ENCODE measurements around the gene UGGT1. TPM values are rescaled to one million over a fixed set of nuclear protein-coding genes. Genes with fewer than 3 reads are reported as not detected.

Gene UGGT1
- total and polyA plus RNA-seq, 4 donors: 6.7 to 74.7 (median 32.4) TPM

GRCh38 chr2:128187032-128187654 is 96.1 kb downstream of the UGGT1 start:
- Histone ChIP-seq H3K4me3 (ENCODE audit: low read depth in 1 of 3, low read length in 3 of 3) (no peak overlapping the region), H3K9me3 (ENCODE audit: control insufficient read depth in 4 of 4, low read length in 3 of 4) (no peaks in the 10 kb centered on the region), H3K27me3 (ENCODE audit: control insufficient read depth in 4 of 4, insufficient read depth in 4 of 4, low read length in 3 of 4) (no peaks in the 10 kb centered on the region), H3K36me3 (ENCODE audit: control insufficient read depth in 4 of 4, insufficient read depth in 3 of 4, low read depth in 1 of 4, low read length in 3 of 4) (peaks cover 13 to 45% (median 33%) of the 10 kb centered on the region in 4 donors), H3K9ac (ENCODE audit: low read depth in 1 of 2, low read length in 2 of 2) (no peak overlapping the region), H3K4me1 (ENCODE audit: control insufficient read depth in 4 of 4, insufficient read depth in 4 of 4, low read length in 3 of 4) (no peaks in the 10 kb centered on the region), H3K27ac (ENCODE audit: low read depth in 1 of 2, low read length in 2 of 2) (peak overlapping the region in 1 of 2 donors; percentile 5)
- DNase-seq (ENCODE audit: low spot score): no peak
- WGBS: 78% methylated on average over 9 of the region's 9 CpGs
- TF ChIP-seq SP1 (IDR thresholded peaks at IDR 0.05) (no peak), REST (IDR thresholded peaks at IDR 0.05) (no peak), YY1 (IDR thresholded peaks at IDR 0.05) (peak; percentile 64), HNF4A (conservative IDR thresholded peaks at IDR 0.05) (peak; percentile 44 to 62), RXRA (IDR thresholded peaks at IDR 0.05) (peak in 1 of 2 donors; percentile 35), JUND (IDR thresholded peaks at IDR 0.05) (peak in 1 of 2 donors; percentile 30), RAD21 (IDR thresholded peaks at IDR 0.05) (peak in 1 of 2 donors; percentile 14)
- TF ChIP-seq, protein P1, sequence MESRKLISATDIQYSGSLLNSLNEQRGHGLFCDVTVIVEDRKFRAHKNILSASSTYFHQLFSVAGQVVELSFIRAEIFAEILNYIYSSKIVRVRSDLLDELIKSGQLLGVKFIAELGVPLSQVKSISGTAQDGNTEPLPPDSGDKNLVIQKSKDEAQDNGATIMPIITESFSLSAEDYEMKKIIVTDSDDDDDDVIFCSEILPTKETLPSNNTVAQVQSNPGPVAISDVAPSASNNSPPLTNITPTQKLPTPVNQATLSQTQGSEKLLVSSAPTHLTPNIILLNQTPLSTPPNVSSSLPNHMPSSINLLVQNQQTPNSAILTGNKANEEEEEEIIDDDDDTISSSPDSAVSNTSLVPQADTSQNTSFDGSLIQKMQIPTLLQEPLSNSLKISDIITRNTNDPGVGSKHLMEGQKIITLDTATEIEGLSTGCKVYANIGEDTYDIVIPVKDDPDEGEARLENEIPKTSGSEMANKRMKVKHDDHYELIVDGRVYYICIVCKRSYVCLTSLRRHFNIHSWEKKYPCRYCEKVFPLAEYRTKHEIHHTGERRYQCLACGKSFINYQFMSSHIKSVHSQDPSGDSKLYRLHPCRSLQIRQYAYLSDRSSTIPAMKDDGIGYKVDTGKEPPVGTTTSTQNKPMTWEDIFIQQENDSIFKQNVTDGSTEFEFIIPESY (IDR thresholded peaks at IDR 0.05): peak; percentile 17

DNA sequence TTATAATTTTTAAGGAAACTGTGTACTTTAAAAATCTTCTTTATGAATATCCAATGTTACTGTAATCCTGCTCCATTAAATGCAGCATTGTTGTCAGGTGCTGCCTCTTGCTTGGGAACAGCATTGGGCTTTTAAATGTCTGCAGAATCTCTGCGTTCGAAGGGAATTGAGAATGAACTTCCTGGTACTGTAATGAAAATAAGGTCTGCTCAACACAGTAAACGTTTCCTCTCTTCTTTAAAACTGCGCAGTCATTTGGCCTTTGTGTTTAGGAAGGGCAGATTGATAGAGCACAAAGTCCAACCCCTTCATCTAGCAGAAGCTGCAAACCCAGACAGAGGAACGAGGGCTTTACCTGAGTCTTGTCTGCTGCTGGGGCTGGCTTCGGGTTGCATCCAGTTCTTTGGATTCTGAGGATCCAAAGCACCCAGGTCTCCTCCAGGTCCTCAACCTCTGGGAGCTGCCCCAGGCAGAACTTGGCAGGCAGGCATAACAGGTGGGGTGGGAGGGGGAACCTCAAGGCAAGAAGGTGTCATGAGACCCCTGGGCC is 104.5 kb downstream of the UGGT1 start:
- H3K27ac ChIP-seq (ENCODE audit: low read depth in 1 of 2, low read length in 2 of 2): no peak overlapping the region
- H3K4me3 ChIP-seq (ENCODE audit: low read depth in 1 of 3, low read length in 3 of 3): no peak overlapping the region

More for the DNA sequence above, 104.5 kb downstream of the UGGT1 start:
- peak; percentile 21 for TF ChIP-seq YY1 (IDR thresholded peaks at IDR 0.05)
- peak in 1 of 2 donors; percentile 28 for TF ChIP-seq RXRA (IDR thresholded peaks at IDR 0.05)
- TF ChIP-seq EGR1 (IDR thresholded peaks at IDR 0.05; ENCODE audit: low read depth in 2 of 2): no peak
- TF ChIP-seq CTCF (IDR thresholded peaks at IDR 0.05; ENCODE audit: low read depth, low read length, missing input control): no peak
- TF ChIP-seq, protein P2, sequence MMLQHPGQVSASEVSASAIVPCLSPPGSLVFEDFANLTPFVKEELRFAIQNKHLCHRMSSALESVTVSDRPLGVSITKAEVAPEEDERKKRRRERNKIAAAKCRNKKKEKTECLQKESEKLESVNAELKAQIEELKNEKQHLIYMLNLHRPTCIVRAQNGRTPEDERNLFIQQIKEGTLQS (IDR thresholded peaks at IDR 0.05): no peak
- TF ChIP-seq RAD21 (IDR thresholded peaks at IDR 0.05): peak; percentile 21 to 22
- no peak for TF ChIP-seq REST (IDR thresholded peaks at IDR 0.05)
- peak; percentile 63 for TF ChIP-seq SP1 (IDR thresholded peaks at IDR 0.05)
- TF ChIP-seq HNF4A (conservative IDR thresholded peaks at IDR 0.05): peak; percentile 79 to 84
- no peak for DNase-seq (ENCODE audit: low spot score)
- Histone ChIP-seq H3K9me3 (ENCODE audit: control insufficient read depth in 4 of 4, low read length in 3 of 4) (no peaks in the 10 kb centered on the region), H3K9ac (ENCODE audit: low read depth in 1 of 2, low read length in 2 of 2) (no peak overlapping the region), H3K4me1 (ENCODE audit: control insufficient read depth in 4 of 4, insufficient read depth in 4 of 4, low read length in 3 of 4) (peaks cover 0 to 9% (median 4%) of the 10 kb centered on the region in 4 donors), H3K36me3 (ENCODE audit: control insufficient read depth in 4 of 4, insufficient read depth in 3 of 4, low read depth in 1 of 4, low read length in 3 of 4) (peaks cover 3 to 7% (median 5%) of the 10 kb centered on the region in 4 donors), H3K27me3 (ENCODE audit: control insufficient read depth in 4 of 4, insufficient read depth in 4 of 4, low read length in 3 of 4) (no peaks in the 10 kb centered on the region)
- 32% methylated on average over 6 of the region's 6 CpGs for WGBS

All from liver (tissue), 9 donors.